HG02571 (cell line): ENCODE data around the gene PPP6R2.

Experiments used
- ATAC-seq: cut with Tn5 transposase; IDR thresholded peaks from one replicate; pipeline ENCODE4 v1.9.1; 2021; ENCODE audit warnings: mild to moderate bottlenecking, moderate library complexity; ENCODE audit not compliant: unreplicated experiment

The PPP6R2 gene

GRCh38 chr22:50342651-50343540 is at the start of gene PPP6R2:
PPP6R2 (plus strand) TSS chr22:50343327; CDS start chr22:50393909, 50,582 bp downstream.
- peak; percentile 67 for ATAC-seq

DNA sequence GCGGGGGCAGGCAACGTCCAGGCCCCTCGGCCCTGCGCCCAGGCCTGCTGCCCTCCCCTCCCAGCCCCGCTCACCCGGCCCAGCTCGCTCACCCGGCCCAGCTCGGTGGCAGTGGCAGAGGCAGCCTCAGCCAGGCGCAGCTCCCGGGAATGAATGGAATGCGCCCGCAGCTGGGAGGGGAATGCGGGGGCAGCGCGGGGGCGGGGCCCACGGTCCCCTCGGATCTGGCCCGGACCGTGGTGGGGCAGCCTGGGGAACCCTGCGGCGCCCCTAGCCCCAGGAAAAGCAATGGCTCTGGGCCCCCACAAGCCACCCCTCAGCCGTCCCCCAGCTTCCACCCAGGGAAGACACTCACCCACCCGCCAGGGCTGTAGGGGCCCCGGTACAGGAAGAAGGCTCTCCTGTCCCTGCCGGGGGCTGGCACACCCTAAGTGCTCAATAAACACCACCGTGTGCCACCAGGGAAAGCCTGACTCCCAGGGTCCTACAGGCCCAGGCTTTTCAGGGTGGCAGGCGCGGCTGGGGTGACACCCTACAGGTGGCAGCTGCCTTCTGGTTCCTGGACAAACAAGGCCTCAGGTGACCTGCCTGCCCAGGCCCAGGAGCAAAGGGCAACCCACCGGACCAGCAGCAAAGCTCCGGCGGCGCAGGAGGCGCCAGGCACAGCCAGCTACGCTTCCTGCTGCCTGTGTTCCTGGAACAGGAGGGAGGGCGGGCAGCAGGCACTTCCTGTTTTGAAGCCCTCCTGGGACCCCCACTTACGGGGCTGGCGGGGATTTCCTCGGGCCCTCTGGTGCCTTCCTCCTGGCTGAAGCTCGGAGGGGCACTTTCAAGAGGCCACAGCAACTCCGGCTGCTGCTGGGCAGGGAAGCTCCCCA is 49.4 kb upstream of the PPP6R2 start:
- ATAC-seq = no peak

DNA sequence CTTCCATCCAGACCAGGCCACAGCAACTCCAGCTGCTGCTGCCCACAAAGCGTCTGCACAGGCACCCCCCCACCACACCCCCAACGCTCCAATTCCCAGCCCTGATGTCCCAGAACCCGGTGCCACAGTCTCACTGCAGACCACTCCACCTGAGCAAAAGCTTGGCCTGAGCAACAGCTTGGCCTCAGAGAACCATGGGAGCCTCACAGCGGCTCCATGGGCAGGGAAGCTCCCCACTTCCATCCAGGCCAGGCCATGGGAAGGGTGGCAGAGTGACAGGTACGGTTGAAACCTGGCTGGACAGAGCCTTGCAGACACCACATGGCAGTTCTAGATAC is 48.8 kb upstream of the PPP6R2 start:
- no peak for ATAC-seq

- ATAC-seq = no peak
These were observed 46.3 kb upstream of the PPP6R2 start for GRCh38 chr22:50296658-50297490.

DNA sequence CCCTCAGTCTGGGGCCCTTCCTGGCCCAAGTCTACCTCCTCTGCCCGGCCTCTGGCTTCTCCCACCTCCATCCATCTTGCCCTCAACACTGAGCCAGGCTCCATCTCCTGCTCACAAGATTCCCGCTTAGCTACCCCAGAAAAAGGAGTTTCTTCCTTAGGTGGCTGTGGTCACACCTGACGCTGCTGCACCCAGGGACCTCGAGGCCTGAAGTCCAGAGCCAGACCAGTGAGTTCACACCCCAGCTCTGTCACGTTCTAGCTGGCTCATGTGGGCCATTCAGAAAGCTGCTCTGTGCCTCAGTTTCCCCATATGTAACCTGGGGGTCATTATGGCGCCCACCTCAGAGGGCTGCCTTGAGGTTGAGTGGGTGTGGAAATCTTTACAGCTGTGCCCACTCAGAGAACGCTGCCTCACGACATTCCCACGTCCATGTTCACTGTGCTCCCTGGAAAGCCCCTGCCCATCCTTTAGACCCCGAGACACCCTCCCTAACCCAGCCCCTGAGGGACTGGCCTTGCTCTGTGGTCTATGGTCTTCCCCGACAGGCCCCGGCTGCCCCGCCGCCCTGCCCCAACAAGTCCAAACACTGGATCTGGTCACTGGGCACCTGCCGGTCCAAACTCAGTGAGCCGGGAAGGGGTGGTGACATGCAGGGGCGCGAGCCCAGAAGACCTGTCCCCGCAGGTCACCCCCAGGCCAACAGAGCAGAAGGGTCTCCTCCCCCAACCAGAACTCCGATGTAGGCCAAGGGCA is 45.4 kb upstream of the PPP6R2 start:
- no peak for ATAC-seq

- ATAC-seq = no peak
These were observed 44.9 kb upstream of the PPP6R2 start for GRCh38 chr22:50298266-50298637.

DNA sequence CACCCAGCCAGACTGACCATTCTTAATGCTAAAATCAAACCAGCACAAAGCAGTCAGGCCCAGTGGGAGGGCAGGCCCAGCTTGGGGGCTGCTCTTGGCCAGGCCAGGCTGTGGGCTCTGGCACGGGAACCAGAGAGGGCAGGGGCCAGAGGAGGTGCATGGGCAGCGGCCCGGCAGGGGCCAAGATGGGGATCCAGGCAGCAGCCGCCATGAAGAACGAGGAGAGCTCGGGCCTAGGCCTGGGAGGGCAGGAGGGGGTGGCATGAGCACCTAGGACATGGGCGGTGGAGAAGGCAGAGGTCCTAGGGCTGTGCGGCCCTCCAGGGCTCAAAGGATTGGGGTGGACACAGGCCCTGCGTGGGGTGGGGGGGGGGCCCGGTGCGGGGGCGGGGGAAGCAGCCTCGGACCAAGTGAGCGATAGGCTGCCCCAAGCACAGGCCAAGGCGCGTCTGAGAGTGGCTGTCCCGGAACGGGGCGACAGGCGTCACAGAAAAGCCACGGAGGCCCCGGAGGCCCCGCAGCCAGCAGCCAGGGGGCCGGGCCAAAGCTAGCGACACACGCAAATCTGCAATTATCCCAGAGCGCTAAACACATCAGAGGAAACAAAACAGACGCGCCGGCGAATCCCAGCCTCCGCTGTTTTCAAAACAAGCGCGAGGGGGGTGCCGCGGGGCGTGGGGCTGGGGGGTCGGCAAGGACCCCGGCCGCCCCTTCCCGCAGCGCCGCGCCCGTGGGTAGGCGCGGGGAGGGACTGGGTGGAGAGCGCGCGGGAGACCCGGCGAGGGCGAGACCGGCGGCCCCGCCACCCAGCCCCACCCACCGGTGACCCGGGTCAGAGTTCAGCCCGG is 44.0 kb upstream of the PPP6R2 start:
- no peak for ATAC-seq

DNA sequence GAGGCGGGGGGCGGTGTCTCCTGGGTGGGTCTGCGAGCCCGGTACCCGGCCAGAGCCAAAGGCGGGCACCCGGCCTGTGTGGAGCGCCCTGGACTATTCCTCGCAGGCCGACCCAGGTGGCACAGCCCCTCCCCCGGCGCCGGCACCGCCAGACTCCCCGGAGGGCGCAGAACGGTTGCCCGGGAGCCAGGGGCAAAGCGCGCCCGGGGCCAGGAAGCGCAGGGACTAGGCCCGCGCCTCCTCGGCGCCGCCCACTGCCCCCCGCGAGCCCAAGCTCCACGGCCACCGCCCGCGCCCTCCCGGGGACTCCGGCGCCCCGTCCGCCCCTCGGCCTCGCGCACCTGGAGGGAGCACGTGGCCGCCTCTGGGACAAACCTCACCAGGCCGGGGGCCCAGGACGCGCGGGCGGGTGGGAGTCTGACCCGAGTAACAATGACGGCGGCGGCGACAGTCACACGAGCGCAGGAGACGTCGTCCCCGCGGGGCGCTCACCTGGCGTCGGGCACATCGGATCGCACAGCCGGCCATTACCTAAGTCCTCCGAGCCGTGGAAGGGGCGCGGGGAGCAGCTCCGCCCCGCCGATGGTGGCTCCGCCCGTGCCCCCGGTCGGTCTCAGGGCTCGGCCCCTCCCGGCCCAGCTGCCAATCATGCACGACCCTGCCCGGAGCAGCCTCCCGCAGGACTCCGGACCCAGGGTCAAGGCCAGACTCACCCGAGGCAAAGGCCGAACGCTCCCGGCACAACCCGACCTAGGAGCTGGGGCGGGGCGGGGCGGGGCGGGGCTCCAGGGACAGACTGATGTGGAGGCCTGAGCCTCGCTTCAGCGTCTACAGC is 43.1 kb upstream of the PPP6R2 start:
- no peak for ATAC-seq

DNA sequence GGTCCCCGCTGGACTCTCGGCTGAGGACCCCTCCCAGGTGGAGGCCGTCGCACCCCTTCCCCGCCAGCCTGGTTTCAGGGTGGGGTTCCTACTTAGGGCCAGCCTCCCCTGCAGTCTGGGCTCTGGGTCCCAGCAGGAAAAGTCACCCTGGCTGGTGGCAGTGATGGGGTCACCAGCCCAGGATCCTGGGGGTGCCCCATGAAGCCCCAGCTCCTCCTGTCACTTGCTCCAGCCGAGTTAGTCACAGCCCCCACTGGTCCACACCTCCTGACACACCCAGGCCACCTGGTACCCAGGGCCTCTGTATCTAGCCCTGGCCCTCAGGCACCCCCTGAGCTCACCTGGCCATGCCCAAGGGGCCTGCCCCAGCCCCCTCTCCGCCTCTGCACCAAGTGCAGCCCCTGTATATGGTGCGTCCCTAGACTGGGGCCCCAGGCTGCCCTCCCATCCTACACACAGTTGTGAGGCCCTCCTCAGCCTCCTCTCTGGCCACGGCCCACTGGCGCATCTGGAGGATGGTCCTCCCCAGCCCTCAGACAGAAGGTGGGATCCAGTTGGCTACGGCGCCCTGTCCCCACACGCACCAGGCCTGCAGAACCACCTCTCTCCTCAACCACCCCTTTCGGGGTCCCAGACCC is 42.4 kb upstream of the PPP6R2 start:
- no peak for ATAC-seq

GRCh38 chr22:50301581-50301991 is 41.5 kb upstream of the PPP6R2 start:
- ATAC-seq = no peak

DNA sequence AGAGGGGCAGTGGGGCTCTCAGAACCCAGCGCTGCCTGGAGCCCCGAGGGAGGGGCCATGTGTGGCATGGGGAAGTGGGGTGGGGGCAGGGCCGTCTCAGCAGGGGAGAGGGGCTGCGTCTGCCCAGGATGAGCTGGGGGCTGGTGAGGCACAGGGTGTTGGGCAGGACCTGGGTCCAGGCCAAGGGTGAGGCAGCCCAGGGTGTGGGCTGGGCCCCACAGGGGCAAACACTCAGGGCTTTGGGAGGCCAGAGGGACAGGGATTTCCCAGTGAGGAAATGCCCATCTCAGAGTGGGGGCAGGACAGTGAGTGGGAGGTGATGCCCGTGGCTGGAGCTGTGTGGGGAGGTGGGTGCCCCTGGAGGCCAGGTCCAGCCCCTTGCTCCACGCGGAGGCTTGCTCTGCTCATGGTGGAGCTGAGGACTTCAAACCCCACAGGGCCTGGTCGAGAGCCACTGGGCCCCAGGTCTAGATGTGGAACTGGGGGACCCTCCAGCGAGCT is 41.0 kb upstream of the PPP6R2 start:
- no peak for ATAC-seq

DNA sequence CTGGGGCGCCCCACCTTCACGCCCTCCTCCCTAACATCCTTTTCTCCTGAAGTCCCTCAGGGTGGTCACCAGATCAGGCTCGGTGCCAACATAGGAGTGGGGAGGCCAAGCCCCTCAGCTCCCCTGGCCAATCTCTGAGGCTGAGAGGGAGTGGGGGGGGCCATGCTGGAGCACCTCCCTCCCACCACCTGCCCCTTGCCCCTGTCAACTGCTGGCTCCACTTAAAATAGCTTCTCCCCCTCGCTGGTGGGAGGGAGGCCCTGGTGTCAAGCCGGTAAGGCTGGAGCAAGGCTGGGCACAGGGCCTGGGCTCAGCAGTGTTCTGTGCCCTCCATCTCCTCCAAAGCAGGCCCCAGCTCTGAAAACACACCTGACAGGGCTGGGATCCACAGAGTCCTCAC is 40.6 kb upstream of the PPP6R2 start:
- no peak for ATAC-seq

GRCh38 chr22:50303515-50303847 is 39.6 kb upstream of the PPP6R2 start:
- ATAC-seq = no peak

- ATAC-seq = no peak
These were observed 39.1 kb upstream of the PPP6R2 start for GRCh38 chr22:50303848-50304527.

GRCh38 chr22:50304528-50305392 is 38.4 kb upstream of the PPP6R2 start:
- ATAC-seq = no peak

DNA sequence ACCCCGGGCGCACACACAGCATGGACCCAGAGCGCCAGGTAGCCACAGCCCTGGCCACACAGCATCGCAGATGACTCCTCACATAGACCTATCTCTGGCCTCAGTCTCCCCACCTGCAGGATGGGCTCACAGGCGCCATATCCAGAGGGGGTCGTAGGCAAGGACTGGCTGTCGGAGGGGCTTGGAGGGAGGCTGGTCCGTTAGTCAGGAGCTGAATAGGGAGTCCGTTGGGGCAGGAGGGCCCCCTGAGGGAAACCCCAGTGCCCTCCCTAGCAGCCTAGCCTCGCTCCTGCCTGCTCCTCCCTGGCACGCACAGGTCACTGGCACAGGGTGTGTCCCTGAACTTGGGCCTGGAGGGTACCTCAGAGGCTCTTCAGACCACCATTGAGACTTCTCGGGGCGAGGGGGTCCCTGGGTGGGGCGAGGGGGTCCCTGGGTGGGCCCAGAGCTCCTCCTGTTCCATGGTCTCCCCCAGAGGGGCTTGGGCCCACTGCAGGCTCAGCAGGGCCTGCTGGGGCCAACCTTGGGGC is 37.7 kb upstream of the PPP6R2 start:
- no peak for ATAC-seq
